Measurements from ENCODE around the gene KSR2. TPM values are rescaled to one million over a fixed set of nuclear protein-coding genes. Genes with fewer than 3 reads are reported as not detected.

Gene KSR2
- total RNA-seq, 1 donor from 2014 or later: 2.0 TPM

DNA sequence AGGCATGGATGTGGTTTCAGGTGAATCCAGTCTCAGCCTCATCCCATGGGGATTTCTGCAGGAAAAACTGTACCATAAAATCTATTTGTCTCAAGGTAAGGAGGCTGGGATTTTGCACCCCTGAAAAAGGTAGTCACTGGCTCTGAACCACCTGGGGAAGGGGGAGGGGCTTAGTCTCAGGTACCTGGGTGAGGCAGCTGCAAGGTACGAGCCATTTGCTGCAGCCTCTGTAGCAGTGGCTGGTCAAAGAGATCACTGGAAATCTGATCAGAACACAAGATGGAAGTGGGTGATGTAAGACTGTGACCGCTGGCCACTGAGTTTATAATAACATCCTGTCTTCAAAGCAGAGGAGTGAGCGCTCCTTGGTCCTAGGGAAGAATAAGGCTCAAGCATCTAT is 397.5 kb downstream of the KSR2 start:
- Mint-ChIP-seq H3K27me3 (peaks cover 20% of the 10 kb centered on the region), H3K9me3 (no peaks in the 10 kb centered on the region), H3K27ac (no peak overlapping the region)

DNA sequence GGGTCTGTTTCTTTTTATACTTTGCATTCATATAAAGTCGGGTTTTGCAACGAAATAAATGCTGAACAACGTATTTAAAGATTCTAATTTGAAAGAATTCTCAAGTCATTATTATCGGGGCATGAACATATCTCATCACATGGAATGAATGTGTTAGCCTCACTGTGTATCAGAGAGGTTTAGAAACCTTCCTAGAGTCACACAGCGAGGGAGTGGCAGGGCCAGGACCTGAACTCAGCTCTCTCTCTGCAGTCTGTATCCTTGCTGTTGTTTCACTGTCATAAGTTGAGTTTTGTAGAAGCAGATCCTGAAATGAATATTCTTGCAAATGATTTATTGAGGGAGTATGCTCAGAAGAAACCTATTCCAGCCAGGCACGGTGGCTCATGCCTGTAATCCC is 398.2 kb downstream of the KSR2 start:
- no peak overlapping the region for H3K4me3 Mint-ChIP-seq
- DNase-seq (ENCODE audit: extremely low spot score, unreplicated experiment): no peak
- H3K36me3 Mint-ChIP-seq: no peaks in the 10 kb centered on the region
- no peaks in the 10 kb centered on the region for H3K9me3 Mint-ChIP-seq
- H3K27ac Mint-ChIP-seq: no peak overlapping the region
- TF ChIP-seq, protein P1, sequence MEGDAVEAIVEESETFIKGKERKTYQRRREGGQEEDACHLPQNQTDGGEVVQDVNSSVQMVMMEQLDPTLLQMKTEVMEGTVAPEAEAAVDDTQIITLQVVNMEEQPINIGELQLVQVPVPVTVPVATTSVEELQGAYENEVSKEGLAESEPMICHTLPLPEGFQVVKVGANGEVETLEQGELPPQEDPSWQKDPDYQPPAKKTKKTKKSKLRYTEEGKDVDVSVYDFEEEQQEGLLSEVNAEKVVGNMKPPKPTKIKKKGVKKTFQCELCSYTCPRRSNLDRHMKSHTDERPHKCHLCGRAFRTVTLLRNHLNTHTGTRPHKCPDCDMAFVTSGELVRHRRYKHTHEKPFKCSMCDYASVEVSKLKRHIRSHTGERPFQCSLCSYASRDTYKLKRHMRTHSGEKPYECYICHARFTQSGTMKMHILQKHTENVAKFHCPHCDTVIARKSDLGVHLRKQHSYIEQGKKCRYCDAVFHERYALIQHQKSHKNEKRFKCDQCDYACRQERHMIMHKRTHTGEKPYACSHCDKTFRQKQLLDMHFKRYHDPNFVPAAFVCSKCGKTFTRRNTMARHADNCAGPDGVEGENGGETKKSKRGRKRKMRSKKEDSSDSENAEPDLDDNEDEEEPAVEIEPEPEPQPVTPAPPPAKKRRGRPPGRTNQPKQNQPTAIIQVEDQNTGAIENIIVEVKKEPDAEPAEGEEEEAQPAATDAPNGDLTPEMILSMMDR (conservative IDR thresholded peaks at IDR 0.05): no peak
- H3K27me3 Mint-ChIP-seq: peaks cover 20% of the 10 kb centered on the region
- H3K4me1 Mint-ChIP-seq (ENCODE audit: unreplicated experiment): peaks cover 16% of the 10 kb centered on the region

More for the DNA sequence above, 397.5 kb downstream of the KSR2 start:
- Mint-ChIP-seq H3K4me3 (no peak overlapping the region), H3K4me1 (ENCODE audit: unreplicated experiment) (peaks cover 16% of the 10 kb centered on the region), H3K36me3 (no peaks in the 10 kb centered on the region)
- TF ChIP-seq, protein P1 (conservative IDR thresholded peaks at IDR 0.05): no peak
- no peak for DNase-seq (ENCODE audit: extremely low spot score, unreplicated experiment)

DNA sequence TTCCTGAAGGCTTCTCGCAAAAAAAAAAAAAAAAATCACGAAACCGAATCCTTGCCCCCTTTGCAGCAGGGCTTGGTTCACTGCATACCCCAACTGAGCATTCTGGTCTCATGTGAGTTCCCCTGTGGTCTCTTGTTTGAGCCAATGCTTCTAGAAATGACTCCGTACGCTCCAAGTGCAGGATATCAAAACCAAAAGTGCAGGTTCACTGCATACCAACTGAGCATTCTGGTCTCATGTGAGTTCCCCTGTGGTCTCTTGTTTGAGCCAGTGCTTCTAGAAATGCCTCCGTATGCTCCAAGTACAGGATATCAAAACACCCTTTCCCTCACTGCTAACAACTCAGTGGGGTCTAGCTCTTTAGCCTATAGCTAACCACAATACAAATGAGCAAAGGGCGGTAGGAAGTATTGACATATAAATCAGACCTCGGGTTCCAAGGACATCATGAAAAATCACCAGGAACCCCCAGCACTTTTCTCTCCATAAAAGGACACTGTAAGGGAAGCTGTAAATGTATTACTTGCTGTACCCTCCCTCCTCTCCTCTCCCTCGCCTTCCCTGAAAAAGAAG is 401.1 kb downstream of the KSR2 start:
- H3K36me3 Mint-ChIP-seq: no peaks in the 10 kb centered on the region
- H3K27ac Mint-ChIP-seq: no peak overlapping the region
- H3K4me3 Mint-ChIP-seq: peak overlapping the region; percentile 20
- H3K9me3 Mint-ChIP-seq: no peaks in the 10 kb centered on the region
- DNase-seq (ENCODE audit: extremely low spot score, unreplicated experiment): no peak
- H3K27me3 Mint-ChIP-seq: peaks cover 37% of the 10 kb centered on the region
- H3K4me1 Mint-ChIP-seq (ENCODE audit: unreplicated experiment): peaks cover 16% of the 10 kb centered on the region
- TF ChIP-seq, protein P1 (conservative IDR thresholded peaks at IDR 0.05): no peak

DNA sequence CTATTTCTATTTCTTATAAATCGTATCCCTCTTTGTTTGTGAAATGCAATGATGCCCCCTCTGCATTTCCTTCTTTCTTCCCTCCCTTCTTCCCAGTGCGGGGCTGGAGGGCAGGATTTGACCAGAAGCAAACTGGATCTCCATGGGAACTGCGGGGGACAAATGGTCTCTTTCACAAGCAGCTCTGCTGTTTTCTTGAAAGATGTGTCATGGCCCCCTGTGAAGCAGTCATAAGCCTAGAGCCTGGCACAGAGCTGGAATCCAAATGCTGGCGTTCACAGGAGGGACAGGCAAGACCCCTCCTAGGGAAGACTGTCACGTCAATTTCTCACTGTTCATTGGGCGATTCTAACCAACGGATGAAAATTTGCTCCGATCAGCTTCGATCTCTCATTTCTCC is 403.9 kb downstream of the KSR2 start:
- TF ChIP-seq, protein P1 (conservative IDR thresholded peaks at IDR 0.05): no peak
- DNase-seq (ENCODE audit: extremely low spot score, unreplicated experiment): no peak
- peaks cover 45% of the 10 kb centered on the region for H3K27me3 Mint-ChIP-seq
- H3K4me1 Mint-ChIP-seq (ENCODE audit: unreplicated experiment): peaks cover 11% of the 10 kb centered on the region
- no peaks in the 10 kb centered on the region for H3K9me3 Mint-ChIP-seq
- no peaks in the 10 kb centered on the region for H3K36me3 Mint-ChIP-seq
- no peak overlapping the region for H3K4me3 Mint-ChIP-seq
- no peak overlapping the region for H3K27ac Mint-ChIP-seq

DNA sequence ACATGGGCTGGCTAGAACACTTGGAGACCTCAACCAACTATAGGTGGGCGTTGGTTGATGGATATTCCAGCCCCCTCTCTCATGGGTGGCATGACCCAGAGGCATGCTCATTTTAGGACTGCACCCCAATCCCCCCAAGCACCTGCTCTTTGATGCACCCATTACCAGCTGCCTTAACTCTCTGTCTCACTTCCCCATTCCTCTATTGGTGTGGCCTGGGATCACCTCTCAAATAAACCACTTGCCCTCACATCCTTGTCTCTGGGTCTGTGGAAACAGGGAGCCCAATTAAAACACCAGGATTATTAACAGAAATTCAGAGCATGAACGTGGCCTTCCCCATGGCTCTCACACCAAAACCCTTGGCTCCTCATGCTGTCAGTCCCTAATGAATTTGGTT is 405.1 kb downstream of the KSR2 start:
- TF ChIP-seq, protein P1 (conservative IDR thresholded peaks at IDR 0.05): no peak
- Mint-ChIP-seq H3K36me3 (no peaks in the 10 kb centered on the region), H3K27ac (no peak overlapping the region), H3K27me3 (peaks cover 50% of the 10 kb centered on the region), H3K4me3 (no peak overlapping the region), H3K9me3 (no peaks in the 10 kb centered on the region), H3K4me1 (ENCODE audit: unreplicated experiment) (peaks cover 11% of the 10 kb centered on the region)
- no peak for DNase-seq (ENCODE audit: extremely low spot score, unreplicated experiment)

DNA sequence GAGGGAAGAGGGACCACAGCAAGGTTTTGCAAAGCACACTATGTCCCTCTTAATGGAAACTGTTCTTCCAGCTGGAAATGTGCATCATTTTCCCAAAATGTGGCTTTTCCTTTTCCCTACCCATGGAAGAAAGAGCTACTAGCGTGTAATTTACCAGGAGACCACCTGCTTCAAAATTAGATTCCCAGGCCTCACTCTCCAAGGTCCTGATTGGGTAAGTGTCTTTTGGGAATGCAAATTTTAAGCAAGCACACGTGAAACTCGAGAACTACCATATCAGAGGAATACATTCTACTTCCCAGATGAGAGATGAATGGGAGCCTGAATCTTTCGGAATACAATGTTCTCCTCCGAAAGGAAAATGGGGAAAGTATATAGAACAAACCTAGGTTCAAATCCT is 405.8 kb downstream of the KSR2 start:
- peaks cover 11% of the 10 kb centered on the region for H3K4me1 Mint-ChIP-seq (ENCODE audit: unreplicated experiment)
- TF ChIP-seq, protein P1 (conservative IDR thresholded peaks at IDR 0.05): no peak
- no peaks in the 10 kb centered on the region for H3K36me3 Mint-ChIP-seq
- no peaks in the 10 kb centered on the region for H3K9me3 Mint-ChIP-seq
- DNase-seq (ENCODE audit: extremely low spot score, unreplicated experiment): no peak
- peaks cover 57% of the 10 kb centered on the region for H3K27me3 Mint-ChIP-seq
- H3K4me3 Mint-ChIP-seq: no peak overlapping the region
- H3K27ac Mint-ChIP-seq: no peak overlapping the region

Measured in type B pancreatic cell (in vitro differentiated cells).